ENCODE measurements around the gene ZNF326. TPM values are rescaled to one million over a fixed set of nuclear protein-coding genes. Genes with fewer than 3 reads are reported as not detected.

ZNF326 gene
- total and polyA plus RNA-seq, 10 of the 15 experiments (the other 5 are each of a cell fraction or from before 2014, with no cell fraction given), result 7.1 to 29.4 (median 21.9) TPM

DNA sequence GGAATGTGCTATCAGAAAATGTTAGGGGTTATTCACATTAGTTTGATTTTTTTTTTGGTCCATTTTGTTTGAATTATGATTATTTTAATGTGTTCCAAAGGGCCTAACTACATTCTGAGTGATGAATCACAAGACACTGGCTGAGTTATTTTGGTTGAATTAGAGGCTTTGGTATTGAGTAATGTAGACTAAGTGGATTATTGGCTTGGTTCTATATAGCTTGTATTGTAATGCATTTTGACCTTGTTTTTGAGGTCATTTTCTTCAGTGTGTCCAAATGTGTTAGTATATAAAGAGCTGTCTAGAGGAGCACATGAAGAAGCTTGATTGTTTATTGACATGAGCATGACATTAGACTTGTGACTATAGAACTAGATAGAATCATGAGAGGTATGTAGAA is 3.4 kb downstream of the ZNF326 start:
- Histone ChIP-seq H3K4me3 (peak overlapping the region; percentile 10; the same call in 1 of the 2 replicates), H3K4me1 (ENCODE audit: control insufficient read depth, insufficient read depth, low read length) (no peaks in the 10 kb centered on the region), H3K9ac (ENCODE audit: control insufficient read depth, insufficient read depth, low read length) (no peak overlapping the region), H3K4me2 (ENCODE audit: control insufficient read depth, insufficient read depth) (0 out of 2 replicates have a peak overlapping the region, but pooled peaks have one; percentile 13), H3K27ac (ENCODE audit: control insufficient read depth, insufficient read depth) (no peak overlapping the region), H3K36me3 (ENCODE audit: control insufficient read depth in 2 of 2, insufficient read depth in 2 of 2, low read length in 1 of 2) (peaks cover 0 to 5% of the 10 kb centered on the region in 2 experiments; a peak in 1 of 4 replicates), H3K79me2 (ENCODE audit: control insufficient read depth, insufficient read depth, low read length) (peaks cover 64% of the 10 kb centered on the region), H3K27me3 (replicated peaks in 1 of 2; ENCODE audit: control insufficient read depth in 2 of 2, insufficient read depth in 2 of 2, low read length in 1 of 2) (no peaks in the 10 kb centered on the region), H4K20me1 (ENCODE audit: control insufficient read depth, insufficient read depth) (no peaks in the 10 kb centered on the region), H3K9me3 (replicated peaks; ENCODE audit: control insufficient read depth, insufficient read depth, low read length) (no peaks in the 10 kb centered on the region), H2AFZ (ENCODE audit: control insufficient read depth, low read depth, low read length) (no peak overlapping the region)
- SMC1A ChIA-PET (ENCODE audit: uncharacterized antibody, unreplicated experiment), result interaction anchor here (1.1 to 1.4 kb wide), 3 partner anchors 10 to 80 kb away, joined by 4 read pairs; no protein-coding TSS in a partner anchor
- in situ Hi-C loops (cut with MboI), result loop anchor here (25.0 kb wide), 2 partner anchors 361 to 486 kb away; partner anchors contain the start of genes LRRC8B and LRRC8C
- ATAC-seq (no peak), DNase-seq (ENCODE audit: low read depth, low spot score) (no peak), FAIRE-seq (no peak)
- CTCF ChIA-PET, result interaction anchor here (0.9 to 1.3 kb wide), 2 partner anchors 194 to 217 kb away, joined by 3 to 5 read pairs; no protein-coding TSS in a partner anchor
- intact Hi-C loops (cut with micrococcal nuclease; ENCODE audit: unreplicated experiment), result loop anchor here (10.0 kb wide), 1 partner anchor 364 kb away; the partner anchor contains the start of gene LRRC8C
- no TSS peak for BruUV-seq (replicated peaks)
- RAD21 ChIA-PET (ENCODE audit: unreplicated experiment), result interaction anchor here (0.6 kb wide), 1 partner anchor 185 kb away, joined by 3 read pairs; no protein-coding TSS in a partner anchor
- TF ChIP-seq MXI1 (IDR thresholded peaks at IDR 0.05; ENCODE audit: low read depth, low read length), result no peak
- TF ChIP-seq EED (IDR thresholded peaks at IDR 0.05; ENCODE audit: low read depth), result no peak
- no peak for TF ChIP-seq CHD1 (IDR thresholded peaks at IDR 0.05; ENCODE audit: low read depth, low read length)
- TF ChIP-seq POLR2A (IDR thresholded peaks at IDR 0.05; ENCODE audit: low read depth, low read length), result no peak
- TF ChIP-seq, protein P1, sequence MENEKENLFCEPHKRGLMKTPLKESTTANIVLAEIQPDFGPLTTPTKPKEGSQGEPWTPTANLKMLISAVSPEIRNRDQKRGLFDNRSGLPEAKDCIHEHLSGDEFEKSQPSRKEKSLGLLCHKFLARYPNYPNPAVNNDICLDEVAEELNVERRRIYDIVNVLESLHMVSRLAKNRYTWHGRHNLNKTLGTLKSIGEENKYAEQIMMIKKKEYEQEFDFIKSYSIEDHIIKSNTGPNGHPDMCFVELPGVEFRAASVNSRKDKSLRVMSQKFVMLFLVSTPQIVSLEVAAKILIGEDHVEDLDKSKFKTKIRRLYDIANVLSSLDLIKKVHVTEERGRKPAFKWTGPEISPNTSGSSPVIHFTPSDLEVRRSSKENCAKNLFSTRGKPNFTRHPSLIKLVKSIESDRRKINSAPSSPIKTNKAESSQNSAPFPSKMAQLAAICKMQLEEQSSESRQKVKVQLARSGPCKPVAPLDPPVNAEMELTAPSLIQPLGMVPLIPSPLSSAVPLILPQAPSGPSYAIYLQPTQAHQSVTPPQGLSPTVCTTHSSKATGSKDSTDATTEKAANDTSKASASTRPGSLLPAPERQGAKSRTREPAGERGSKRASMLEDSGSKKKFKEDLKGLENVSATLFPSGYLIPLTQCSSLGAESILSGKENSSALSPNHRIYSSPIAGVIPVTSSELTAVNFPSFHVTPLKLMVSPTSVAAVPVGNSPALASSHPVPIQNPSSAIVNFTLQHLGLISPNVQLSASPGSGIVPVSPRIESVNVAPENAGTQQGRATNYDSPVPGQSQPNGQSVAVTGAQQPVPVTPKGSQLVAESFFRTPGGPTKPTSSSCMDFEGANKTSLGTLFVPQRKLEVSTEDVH (IDR thresholded peaks at IDR 0.05; ENCODE audit: low read depth, partially characterized antibody), result no peak
- no peak for TF ChIP-seq ZSCAN29 (IDR thresholded peaks at IDR 0.05)
- no peak for TF ChIP-seq YBX1 (IDR thresholded peaks at IDR 0.05)
- no peak for TF ChIP-seq NR2C2 (IDR thresholded peaks at IDR 0.05; ENCODE audit: borderline replicate concordance, control insufficient read depth, insufficient read length, low read depth)
- no peak for TF ChIP-seq BCL11A (IDR thresholded peaks at IDR 0.05; ENCODE audit: low read depth, low read length)
- no peak for TF ChIP-seq ETV6 (conservative IDR thresholded peaks at IDR 0.05 in 1 of 2, IDR thresholded peaks at IDR 0.05 in 1 of 2; ENCODE audit: borderline replicate concordance in 1 of 2, low read depth in 1 of 2)
- no peak for TF ChIP-seq CBX3 (IDR thresholded peaks at IDR 0.05; ENCODE audit: borderline replicate concordance, low read depth)
- no peak for TF ChIP-seq SRF (IDR thresholded peaks at IDR 0.05; ENCODE audit: low read depth in 2 of 2, low read length in 2 of 2)
- POLR2A ChIA-PET, result no interaction called here
